ENCODE data around the gene D2HGDH.
"Not testable (repeated sequence)": the region's sequence is repeated elsewhere in the genome, so short reads cannot be mapped to it uniquely, and the experiment has no call there.

D2HGDH gene

DNA sequence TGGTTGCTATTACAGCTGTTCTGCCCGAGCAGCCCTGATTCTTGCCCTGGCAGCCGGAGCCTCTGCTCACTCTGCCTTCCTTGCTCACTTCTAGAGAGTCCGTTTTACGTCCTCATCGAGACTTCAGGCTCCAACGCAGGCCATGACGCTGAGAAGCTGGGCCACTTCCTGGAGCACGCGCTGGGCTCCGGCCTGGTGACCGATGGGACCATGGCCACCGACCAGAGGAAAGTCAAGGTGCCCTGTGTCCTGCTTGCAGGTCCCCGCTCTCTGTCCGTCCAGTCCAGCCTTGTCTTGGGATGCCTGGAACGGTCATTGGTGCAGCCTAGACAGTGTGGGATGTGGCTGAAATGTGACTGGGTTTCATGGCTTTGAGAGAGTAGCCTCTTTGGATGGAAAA, 16.7 kb downstream of the D2HGDH start:
- DNase-seq = no peak

DNA sequence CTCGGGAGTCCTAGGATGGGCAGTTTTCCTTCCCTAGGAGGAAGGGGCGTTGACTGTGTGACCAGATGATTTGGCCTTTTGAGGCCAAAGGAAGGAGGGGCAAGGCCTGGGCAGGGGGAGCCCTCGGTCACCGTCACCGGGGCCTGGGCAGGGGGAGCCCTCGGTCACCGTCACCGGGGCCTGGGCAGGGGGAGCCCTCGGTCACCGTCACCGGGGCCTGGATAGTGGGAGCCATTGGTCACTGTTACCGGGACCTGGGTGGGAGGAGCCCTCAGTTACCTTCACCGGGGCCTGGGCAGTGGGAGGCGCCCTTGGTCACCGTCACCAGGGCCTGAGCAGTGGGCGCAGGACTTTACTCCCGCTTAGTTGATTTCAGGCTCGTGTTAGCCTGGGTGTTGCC, 17.3 kb downstream of the D2HGDH start:
- no peak for DNase-seq

DNA sequence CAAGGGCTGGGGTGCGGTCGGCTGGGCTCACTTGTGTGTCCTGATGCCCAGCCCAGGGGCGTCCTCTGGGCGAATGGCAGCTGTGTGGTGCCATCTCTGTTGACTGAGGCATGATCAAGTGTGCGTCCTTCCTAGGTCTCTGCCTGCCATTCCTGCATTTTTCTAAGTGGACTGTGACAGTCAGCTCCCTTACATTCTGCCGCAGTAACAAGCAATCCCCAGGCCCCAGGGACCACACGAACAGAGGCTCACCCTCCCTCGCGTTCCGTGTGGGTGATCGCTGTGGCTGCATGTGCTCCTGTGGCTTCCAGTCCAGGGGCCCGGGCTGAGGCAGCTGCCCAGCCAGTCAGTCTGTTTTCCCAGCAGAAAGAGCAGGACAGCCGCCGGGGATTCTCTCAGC, 17.8 kb downstream of the D2HGDH start:
- DNase-seq = no peak

DNA sequence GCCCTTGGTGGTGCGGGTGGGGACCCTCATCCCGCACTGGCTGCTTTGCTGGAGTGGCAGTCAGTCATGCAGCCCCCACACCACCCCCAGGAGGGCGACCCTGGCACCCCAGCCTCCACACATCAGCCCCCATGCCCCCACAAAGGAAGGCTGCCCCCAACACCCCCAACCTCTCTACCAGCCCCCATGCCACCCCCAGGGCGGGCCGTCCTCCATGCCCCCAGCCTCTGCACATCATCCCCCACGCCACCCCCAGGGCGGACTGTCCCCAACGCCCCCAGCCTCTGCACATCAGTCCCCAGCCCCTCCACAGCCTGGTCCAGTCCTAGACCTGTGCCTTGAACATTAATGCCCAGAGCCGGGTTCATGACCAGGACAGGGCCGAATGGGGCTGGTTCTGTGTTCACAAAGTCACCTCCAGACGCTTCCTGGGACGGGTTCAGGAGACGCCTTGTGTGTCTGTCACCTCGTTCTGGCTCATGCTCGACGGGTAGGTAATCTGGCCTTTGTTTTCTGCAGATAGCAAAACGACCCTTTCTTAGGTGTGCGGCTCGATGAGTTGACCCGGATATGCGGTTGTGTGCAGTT, 18.4 kb downstream of the D2HGDH start:
- no peak for DNase-seq

- DNase-seq = no peak
Observed at GRCh38 chr2:241753493-241753892, 19.1 kb downstream of the D2HGDH start.

- DNase-seq = no peak
Observed at GRCh38 chr2:241754042-241754441, 19.6 kb downstream of the D2HGDH start.

- no peak for DNase-seq
Observed at GRCh38 chr2:241755166-241755565, 20.7 kb downstream of the D2HGDH start.

- DNase-seq = no peak
Observed at GRCh38 chr2:241755777-241756176, 21.3 kb downstream of the D2HGDH start.

GRCh38 chr2:241759067-241759807, 24.8 kb downstream of the D2HGDH start:
- DNase-seq = no peak

DNA sequence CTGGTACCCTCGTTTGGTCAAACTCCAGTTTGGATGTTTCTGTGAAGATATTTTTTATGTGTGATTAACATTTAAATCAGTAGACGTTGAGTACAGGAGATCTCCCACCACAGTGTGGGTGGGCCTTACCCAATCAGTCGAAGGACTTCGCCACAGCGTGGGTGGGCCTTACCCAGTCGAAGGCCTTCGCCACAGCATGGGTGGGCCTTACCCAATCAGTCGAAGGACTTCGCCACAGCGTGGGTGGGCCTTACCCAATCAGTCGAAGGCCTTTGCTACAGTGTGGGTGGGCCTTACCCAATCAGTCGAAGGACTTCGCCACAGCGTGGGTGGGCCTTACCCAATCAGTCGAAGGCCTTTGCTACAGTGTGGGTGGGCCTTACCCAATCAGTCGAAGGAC, 25.5 kb downstream of the D2HGDH start:
- DNase-seq = not testable (repeated sequence)

DNA sequence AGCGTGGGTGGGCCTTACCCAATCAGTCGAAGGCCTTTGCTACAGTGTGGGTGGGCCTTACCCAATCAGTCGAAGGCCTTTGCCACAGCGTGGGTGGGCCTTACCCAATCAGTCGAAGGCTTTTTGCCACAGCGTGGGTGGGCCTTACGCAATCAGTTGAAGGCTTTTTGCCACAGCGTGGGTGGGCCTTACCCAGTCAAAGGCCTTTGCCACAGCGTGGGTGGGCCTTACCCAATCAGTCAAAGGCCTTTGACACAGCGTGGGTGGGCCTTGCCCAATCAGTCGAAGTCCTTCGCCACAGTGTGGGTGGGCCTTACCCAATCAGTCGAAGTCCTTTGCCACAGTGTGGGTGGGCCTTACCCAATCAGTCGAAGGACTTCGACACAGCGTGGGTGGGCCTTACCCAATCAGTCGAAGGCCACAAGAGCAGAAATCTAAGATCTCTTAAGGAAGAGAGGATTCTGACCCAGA, 25.9 kb downstream of the D2HGDH start:
- DNase-seq = no peak

DNA sequence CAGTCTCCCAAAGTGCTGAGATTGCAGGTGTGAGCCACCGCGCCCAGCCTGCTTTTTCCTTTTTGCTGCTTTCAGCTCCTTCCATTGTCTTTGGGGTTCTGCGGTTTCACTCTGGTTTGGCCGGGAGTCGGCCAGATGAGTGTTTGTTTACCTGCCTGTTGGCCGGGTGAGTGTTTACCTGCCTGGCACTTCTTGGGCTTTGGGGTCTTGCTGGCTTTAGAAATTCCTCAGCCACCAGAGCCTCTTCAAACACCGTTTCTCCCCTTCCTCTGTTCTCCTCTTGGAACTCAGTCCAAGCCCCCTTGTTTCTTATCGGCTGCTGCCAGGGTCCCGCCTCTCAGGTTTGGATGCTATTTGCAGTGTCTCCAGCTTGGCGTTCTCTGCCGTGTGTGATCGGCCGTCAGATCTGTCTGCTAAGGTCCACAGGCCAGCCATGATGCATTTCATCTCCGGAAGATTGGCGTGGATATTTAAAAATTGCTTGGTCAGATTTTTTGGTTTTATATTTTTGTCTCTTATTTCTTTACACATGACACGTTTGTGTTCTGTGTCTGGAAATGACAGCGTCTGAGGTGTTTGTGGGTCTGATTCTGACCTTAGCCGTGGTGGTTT, 28.0 kb downstream of the D2HGDH start:
- DNase-seq = no peak

GRCh38 chr2:241762933-241763369, 28.5 kb downstream of the D2HGDH start:
- DNase-seq = no peak

- no peak for DNase-seq
Observed at GRCh38 chr2:241763551-241764274, 29.3 kb downstream of the D2HGDH start.

GRCh38 chr2:241764275-241765241, 30.1 kb downstream of the D2HGDH start:
- no peak for DNase-seq

DNA sequence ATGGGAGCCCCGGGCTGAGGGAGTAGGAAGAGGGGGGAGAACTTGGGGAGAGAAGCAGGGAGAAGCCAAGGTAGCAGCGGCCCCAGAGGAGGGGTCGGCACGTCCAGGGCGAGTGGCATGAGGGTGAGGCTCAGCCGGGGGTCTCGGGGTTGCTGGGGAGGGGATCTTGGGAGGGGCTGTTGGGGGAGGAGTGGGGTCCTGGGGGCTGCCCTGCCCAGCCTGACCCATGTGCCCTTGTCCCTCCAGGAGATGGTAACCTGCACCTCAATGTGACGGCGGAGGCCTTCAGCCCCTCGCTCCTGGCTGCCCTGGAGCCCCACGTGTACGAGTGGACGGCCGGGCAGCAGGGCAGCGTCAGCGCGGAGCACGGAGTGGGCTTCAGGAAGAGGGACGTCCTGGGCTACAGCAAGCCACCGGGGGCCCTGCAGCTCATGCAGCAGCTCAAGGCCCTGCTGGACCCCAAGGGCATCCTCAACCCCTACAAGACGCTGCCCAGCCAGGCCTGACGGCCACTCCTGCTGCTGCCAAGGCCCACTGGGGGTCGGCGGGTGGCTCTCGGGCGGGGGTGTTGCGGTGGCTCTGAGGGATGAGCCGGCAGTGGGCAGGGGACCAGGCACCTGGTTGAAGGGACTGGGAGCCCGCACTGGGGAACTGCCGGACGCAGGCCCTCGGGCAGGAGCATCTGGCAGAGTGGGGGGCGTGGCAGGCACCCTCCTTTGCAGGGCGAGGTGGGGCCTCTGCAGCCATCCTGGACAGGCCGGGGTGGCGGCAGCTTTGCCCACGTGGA, 33.2 kb downstream of the D2HGDH start:
- DNase-seq = no peak

- DNase-seq = no peak
Observed at GRCh38 chr2:241768251-241768711, 33.9 kb downstream of the D2HGDH start.

DNA sequence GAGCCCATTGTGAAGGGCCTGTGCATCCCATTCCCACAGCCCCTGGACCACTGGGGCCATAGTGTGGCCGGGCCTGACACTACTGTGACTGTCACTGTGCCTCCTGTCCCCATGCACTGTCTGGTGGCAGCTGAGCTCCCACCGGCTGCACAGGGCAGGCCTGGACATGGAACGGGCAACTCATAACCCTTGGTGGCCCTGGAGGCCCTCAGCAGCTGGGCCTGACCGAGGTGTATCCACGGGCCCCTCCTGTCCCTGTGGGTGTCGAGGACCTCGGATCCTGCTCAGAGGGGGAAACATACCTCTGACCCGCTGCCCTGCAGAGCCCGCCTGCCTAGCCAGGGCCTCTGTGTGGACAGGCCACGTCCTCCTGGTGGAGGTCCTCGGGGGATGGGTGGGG, 34.4 kb downstream of the D2HGDH start:
- no peak for DNase-seq

- no peak for DNase-seq
Observed at GRCh38 chr2:241769819-241770184, 35.4 kb downstream of the D2HGDH start.

- DNase-seq = no peak
Observed at GRCh38 chr2:241770185-241770935, 35.9 kb downstream of the D2HGDH start.

DNA sequence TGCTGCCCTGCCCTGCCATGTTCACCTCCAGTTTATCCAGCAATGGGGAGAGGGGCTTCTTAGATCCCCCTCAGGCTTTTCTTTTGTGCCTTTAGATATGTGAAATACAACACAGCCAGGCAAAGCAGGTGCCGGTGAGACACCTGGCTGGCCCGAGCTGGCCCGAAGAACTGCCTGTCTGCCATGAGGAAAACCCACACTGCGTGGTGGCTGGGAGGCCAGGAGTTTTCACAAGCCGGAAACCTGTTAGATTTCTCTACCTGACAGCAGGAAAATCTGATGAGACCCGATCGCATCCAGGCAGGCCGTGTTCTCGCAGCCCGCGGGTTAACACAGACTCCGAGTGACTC, 36.5 kb downstream of the D2HGDH start:
- no peak for DNase-seq
